IMR-90 (cell line): Measurements from ENCODE around the gene ZC3H8. TPM values are rescaled to one million over a fixed set of nuclear protein-coding genes. Genes with fewer than 3 reads are reported as not detected.

Experiments
- ATAC-seq: fragments of 200-7000 bp; cut with Tn5 transposase; 2 replicates; pipeline ENCODE4 v1.9.1; 2020; ENCODE audit warnings: low read depth, mild to moderate bottlenecking, moderate library complexity
- BruUV-seq: library from RNA; stranded (reverse); fragments of 400-500 nt; replicated peaks from 2 replicates; lab custom pipeline; 2021; lab: Mats Ljungman, UMichigan
- CTCF ChIA-PET: fragments of 300-600 bp; formaldehyde crosslinking; extraction: SDS; loops from one replicate; lab custom pipeline; 2021; ENCODE audit warnings: antibody characterized with exemption; lab: Yijun Ruan, JAX
- POLR2A ChIA-PET: fragments of 300-600 bp; sonication (Branson Sonifier 250); formaldehyde crosslinking; loops from one replicate; lab custom pipeline; 2022; ENCODE audit warnings: antibody characterized with exemption; ENCODE audit not compliant: unreplicated experiment; lab: Charles Lee
- DNase-seq: peaks from one replicate; pipeline ENCODE4 v3.0.0; 2013
- H2AFZ ChIP-seq: replicated peaks from 2 replicates; pipeline ENCODE3; 2013; ENCODE audit warnings: low read length, mild to moderate bottlenecking; ENCODE audit not compliant: poor library complexity
- H2AK5ac ChIP-seq: 2 replicates; pipeline ENCODE4 v1.6.1; 2013; ENCODE audit warnings: low read depth, low read length, inconsistent platforms
- H2AK9ac ChIP-seq: replicated peaks from 2 replicates; pipeline ENCODE3; 2013; ENCODE audit warnings: mild to moderate bottlenecking, low read depth, low read length, moderate library complexity; ENCODE audit not compliant: poor library complexity
- H2BK120ac ChIP-seq: 2 replicates; pipeline ENCODE4 v1.6.1; 2013; ENCODE audit warnings: low read depth, low read length, inconsistent platforms
- H2BK15ac ChIP-seq: 3 replicates; pipeline ENCODE4 v1.6.1; 2013; ENCODE audit warnings: low read depth, low read length, inconsistent platforms
- H2BK20ac ChIP-seq: 2 replicates; pipeline ENCODE4 v1.6.1; 2013; ENCODE audit warnings: low read depth, mild to moderate bottlenecking, inconsistent platforms, low read length, moderate library complexity
- H2BK5ac ChIP-seq: 2 replicates; pipeline ENCODE4 v1.6.1; 2013; ENCODE audit warnings: mild to moderate bottlenecking, low read depth, low read length, inconsistent platforms; ENCODE audit not compliant: poor library complexity, severe bottlenecking
- H3K14ac ChIP-seq: replicated peaks from 2 replicates; pipeline ENCODE4 v1.6.1; 2013; ENCODE audit warnings: low read depth, low read length, inconsistent platforms
- H3K18ac ChIP-seq: 2 replicates; pipeline ENCODE4 v1.6.1; 2013; ENCODE audit warnings: low read depth, low read length, control low read depth
- H3K23ac ChIP-seq: 2 replicates; pipeline ENCODE4 v1.6.1; 2013; ENCODE audit warnings: low read depth, low read length, inconsistent platforms
- H3K27ac ChIP-seq: 2 replicates; pipeline ENCODE4 v1.5.1; 2013; ENCODE audit warnings: mild to moderate bottlenecking, control low read depth, low read length; ENCODE audit not compliant: insufficient read depth
- H3K27me3 ChIP-seq: 2 replicates; pipeline ENCODE4 v1.6.1; 2013; ENCODE audit warnings: low read length; ENCODE audit not compliant: control insufficient read depth, insufficient read depth
- H3K36me3 ChIP-seq: 2 replicates; pipeline ENCODE4 v1.6.1; 2013; ENCODE audit warnings: low read length, mixed read lengths; ENCODE audit not compliant: control insufficient read depth, insufficient read depth
- H3K4ac ChIP-seq: 2 replicates; pipeline ENCODE4 v1.6.1; 2013; ENCODE audit warnings: low read depth, low read length, inconsistent platforms
- H3K4me1 ChIP-seq: 2 replicates; pipeline ENCODE4 v1.6.1; 2013; ENCODE audit warnings: low read length, mixed read lengths; ENCODE audit not compliant: control insufficient read depth, insufficient read depth
- H3K4me2 ChIP-seq: 2 replicates; pipeline ENCODE4 v1.6.1; 2013; ENCODE audit warnings: low read depth, mild to moderate bottlenecking, control low read depth, low read length, moderate library complexity
- H3K4me3 ChIP-seq: 2 replicates; pipeline ENCODE4 v1.5.1; 2013; ENCODE audit warnings: low read depth, mild to moderate bottlenecking, control low read depth, low read length, moderate library complexity; ENCODE audit not compliant: insufficient read depth
- H3K56ac ChIP-seq: 2 replicates; pipeline ENCODE4 v1.6.1; 2013; ENCODE audit warnings: low read length, inconsistent platforms; ENCODE audit not compliant: insufficient read depth; ENCODE audit errors: extremely low read depth
- H3K79me1 ChIP-seq, 2 experiments: 2 replicates each; pipeline ENCODE4 v1.6.1; 2013; ENCODE audit warnings: low read length in 2 of 2, inconsistent platforms in 1 of 2, low read depth in 1 of 2
- H3K9ac ChIP-seq: 2 replicates; pipeline ENCODE4 v1.6.1; 2013; ENCODE audit warnings: low read depth, low read length, control low read depth
- H3K9me1 ChIP-seq: 2 replicates; pipeline ENCODE4 v1.6.1; 2013; ENCODE audit warnings: low read length, inconsistent platforms; ENCODE audit not compliant: insufficient read depth
- H3K9me3 ChIP-seq: 2 replicates; pipeline ENCODE4 v1.6.1; 2013; ENCODE audit warnings: low read length; ENCODE audit not compliant: control insufficient read depth, insufficient read depth
- H4K20me1 ChIP-seq: 2 replicates; pipeline ENCODE4 v1.6.1; 2013; ENCODE audit warnings: low read length, inconsistent platforms; ENCODE audit not compliant: insufficient read depth
- H4K5ac ChIP-seq: 2 replicates; pipeline ENCODE4 v1.6.1; 2013; ENCODE audit warnings: mild to moderate bottlenecking, low read depth, low read length, control low read depth
- H4K8ac ChIP-seq, 2 experiments: 2 replicates each; pipeline ENCODE4 v1.6.1; 2013; ENCODE audit warnings: low read depth in 2 of 2, low read length in 2 of 2, control low read depth in 1 of 2, inconsistent platforms in 1 of 2
- H4K91ac ChIP-seq: 2 replicates; pipeline ENCODE4 v1.6.1; 2013; ENCODE audit warnings: low read depth, low read length, inconsistent platforms; ENCODE audit not compliant: insufficient read depth
- BHLHE40 ChIP-seq: fragments of 150-350 bp; IDR thresholded peaks from 2 replicates; pipeline ENCODE4 v1.6.1; 2016; ENCODE audit warnings: mild to moderate bottlenecking, low read depth, low read length
- CEBPB ChIP-seq: IDR thresholded peaks from 2 replicates; pipeline ENCODE4 v1.6.1; 2012; ENCODE audit warnings: low read depth, low read length, improper control_type of control experiment
- CHD1 ChIP-seq: IDR thresholded peaks from 2 replicates; pipeline ENCODE4 v1.6.1; 2012; ENCODE audit warnings: low read depth, low read length, improper control_type of control experiment
- CTCF ChIP-seq: conservative IDR thresholded peaks from 2 replicates; pipeline ENCODE4 v1.5.1; 2012; ENCODE audit warnings: mild to moderate bottlenecking, low read depth, low read length, improper control_type of control experiment
- ELK1 ChIP-seq: fragments of 150-350 bp; IDR thresholded peaks from 2 replicates; pipeline ENCODE4 v1.6.1; 2016; ENCODE audit warnings: low read depth, mild to moderate bottlenecking, low read length, moderate library complexity, borderline replicate concordance
- FOS ChIP-seq: fragments of 150-350 bp; IDR thresholded peaks from 2 replicates; pipeline ENCODE4 v1.6.1; 2016; ENCODE audit warnings: low read depth, low read length
- MAFK ChIP-seq: IDR thresholded peaks from 2 replicates; pipeline ENCODE4 v1.6.1; 2012; ENCODE audit warnings: low read depth, low read length, improper control_type of control experiment
- MAZ ChIP-seq: IDR thresholded peaks from 2 replicates; pipeline ENCODE4 v1.6.1; 2012; ENCODE audit warnings: low read depth, mild to moderate bottlenecking, low read length, improper control_type of control experiment, moderate library complexity, borderline replicate concordance
- MXI1 ChIP-seq: IDR thresholded peaks from 2 replicates; pipeline ENCODE4 v1.6.1; 2012; ENCODE audit warnings: low read depth, mild to moderate bottlenecking, low read length, moderate library complexity, borderline replicate concordance
- NFE2L2 ChIP-seq: fragments of 150-350 bp; IDR thresholded peaks from 2 replicates; pipeline ENCODE4 v1.6.1; 2016; ENCODE audit warnings: low read depth, mild to moderate bottlenecking, low read length
- POLR2A ChIP-seq: IDR thresholded peaks from 2 replicates; pipeline ENCODE4 v1.6.1; 2012; ENCODE audit warnings: mild to moderate bottlenecking, low read depth, low read length
- RAD21 ChIP-seq: IDR thresholded peaks from 2 replicates; pipeline ENCODE4 v1.6.1; 2012; ENCODE audit warnings: low read length, improper control_type of control experiment
- RCOR1 ChIP-seq: IDR thresholded peaks from 2 replicates; pipeline ENCODE4 v1.6.1; 2012; ENCODE audit warnings: mild to moderate bottlenecking, low read length, improper control_type of control experiment; ENCODE audit not compliant: insufficient replicate concordance
- RFX5 ChIP-seq: IDR thresholded peaks from 2 replicates; pipeline ENCODE4 v1.8.0; 2012; ENCODE audit warnings: low read depth, mild to moderate bottlenecking, low read length, moderate library complexity
- SMC3 ChIP-seq: fragments of 150-350 bp; IDR thresholded peaks from 2 replicates; pipeline ENCODE4 v1.6.1; 2016; ENCODE audit warnings: low read depth, mild to moderate bottlenecking, antibody characterized with exemption, low read length, moderate library complexity
- WGBS, 2 experiments: methylation state at CpG; one replicate each; pipeline versions ENCODE4 v1.1.5 to v1.1.7; 2013; ENCODE audit warnings: missing lambda C conversion rate in 2 of 2; ENCODE audit not compliant: insufficient read length in 1 of 2; ENCODE audit errors: extremely low coverage in 2 of 2; 5-methylcytosine and 5-hydroxymethylcytosine counted together
- dilution Hi-C: fragments of 300-500 bp; cut with HindIII; formaldehyde crosslinking; loops from one replicate; pipeline ENCODE4 v1.14.3; 2018; ENCODE audit warnings: low sequenced_read_pairs; ENCODE audit not compliant: unreplicated experiment
- in situ Hi-C: fragments of 300-500 bp; cut with MboI; formaldehyde crosslinking; loops from 3 replicates; pipeline ENCODE4 v1.14.3; 2019; ENCODE audit warnings: low sequenced_read_pairs, inconsistent platforms, mixed read lengths
- intact Hi-C: fragments of 100-400 bp; cut with micrococcal nuclease; formaldehyde crosslinking; loops from 2 replicates; pipeline ENCODE4 v1.10.0; 2022
- polyA plus RNA-seq, 3 experiments: library from polyadenylated mRNA; depleted of rRNA; stranded (reverse); fragments of >200 nt; gene quantifications; 2 replicates each; pipeline ENCODE4 v1.2.3, GENCODE V29; 2012; ENCODE audit warnings: low replicate concordance in 1 of 3
- total RNA-seq: library from RNA; depleted of rRNA; stranded (reverse); fragments of >200 nt; gene quantifications from 2 replicates; pipeline ENCODE4 v1.2.3, GENCODE V29; 2012

The ZC3H8 gene
- total and polyA plus RNA-seq, 2 of the 4 experiments (the other 2 are of a cell fraction) = 0.18 to 1.6 TPM

GRCh38 chr2:112162956-112163355 lies 91.9 kb downstream of the ZC3H8 start:
- no peaks in the 10 kb centered on the region for H3K36me3 ChIP-seq
- H3K18ac ChIP-seq = no peak overlapping the region
- WGBS, 2 experiments = 98% methylated on average over 6 of the region's 11 CpGs; no CpG with 5 or more reads in 1 of the 2 experiments
- H3K4me3 ChIP-seq = no peak overlapping the region
- H2AFZ ChIP-seq = no peak overlapping the region
- H2BK15ac ChIP-seq = no peak overlapping the region
- CTCF ChIA-PET = no interaction called here
- no peaks in the 10 kb centered on the region for H3K9me3 ChIP-seq
- no peak overlapping the region for H2AK5ac ChIP-seq
- no peak overlapping the region for H4K91ac ChIP-seq
- H2BK120ac ChIP-seq = no peak overlapping the region
- H3K79me1 ChIP-seq = no peaks in the 10 kb centered on the region
- no TSS peak for BruUV-seq
- no peak overlapping the region for H3K4me2 ChIP-seq
- no peak for DNase-seq
- intact Hi-C loops = no loop called here
- H4K5ac ChIP-seq = no peak overlapping the region
- H4K8ac ChIP-seq = no peak overlapping the region
- POLR2A ChIA-PET = no interaction called here
- no peak overlapping the region for H3K56ac ChIP-seq
- H3K23ac ChIP-seq = no peak overlapping the region
- dilution Hi-C loops = no loop called here
- no peak overlapping the region for H3K4ac ChIP-seq
- no peak overlapping the region for H3K27ac ChIP-seq
- in situ Hi-C loops = no loop called here
- H2BK5ac ChIP-seq = no peak overlapping the region
- no peaks in the 10 kb centered on the region for H3K4me1 ChIP-seq
- H2AK9ac ChIP-seq = no peak overlapping the region
- no peak overlapping the region for H3K9ac ChIP-seq
- peaks cover 4% of the 10 kb centered on the region; the same call in 1 of the 2 replicates for H3K9me1 ChIP-seq
- TF ChIP-seq SMC3 = no peak
- no peak for TF ChIP-seq MXI1
- TF ChIP-seq ELK1 = no peak
- no peak for TF ChIP-seq MAZ
- no peak for TF ChIP-seq CTCF
- TF ChIP-seq POLR2A = no peak
- TF ChIP-seq BHLHE40 = no peak
- no peak for TF ChIP-seq FOS
- no peak for TF ChIP-seq NFE2L2
- TF ChIP-seq MAFK = no peak
- no peak for TF ChIP-seq RFX5
- TF ChIP-seq CHD1 = no peak
- TF ChIP-seq RCOR1 = no peak
- no peak for TF ChIP-seq RAD21
- no peak for TF ChIP-seq CEBPB
- ATAC-seq = no peak
- no peaks in the 10 kb centered on the region for H4K20me1 ChIP-seq
- no peaks in the 10 kb centered on the region for H3K27me3 ChIP-seq
- no peak overlapping the region for H2BK20ac ChIP-seq
- H3K14ac ChIP-seq = no peak overlapping the region
